ENCODE data around the gene GADL1.

GADL1 gene

GRCh38 chr3:30933478-30934207, 39.2 kb upstream of the GADL1 start:
- no peak for DNase-seq (ENCODE audit: low read depth, low spot score)
- H3K4me3 ChIP-seq (ENCODE audit: low read depth, low read length), result no peak overlapping the region
- no peak for TF ChIP-seq CTCF (IDR thresholded peaks at IDR 0.05; ENCODE audit: low read depth, low read length)
- in situ Hi-C loops (cut with HindIII; ENCODE audit: low sequenced_read_pairs), result no loop called here

GRCh38 chr3:30932513-30933098, 38.1 kb upstream of the GADL1 start:
- DNase-seq (ENCODE audit: low read depth, low spot score), result no peak
- TF ChIP-seq CTCF (IDR thresholded peaks at IDR 0.05; ENCODE audit: low read depth, low read length), result no peak
- in situ Hi-C loops (cut with HindIII; ENCODE audit: low sequenced_read_pairs), result no loop called here
- no peak overlapping the region for H3K4me3 ChIP-seq (ENCODE audit: low read depth, low read length)

- in situ Hi-C loops (cut with HindIII; ENCODE audit: low sequenced_read_pairs), result no loop called here
- DNase-seq (ENCODE audit: low read depth, low spot score), result no peak
- TF ChIP-seq CTCF (IDR thresholded peaks at IDR 0.05; ENCODE audit: low read depth, low read length), result no peak
- no peak overlapping the region for H3K4me3 ChIP-seq (ENCODE audit: low read depth, low read length)
Measured at GRCh38 chr3:30924763-30925162, 30.3 kb upstream of the GADL1 start.

GRCh38 chr3:30919564-30919963, 25.1 kb upstream of the GADL1 start:
- H3K4me3 ChIP-seq (ENCODE audit: low read depth, low read length), result no peak overlapping the region
- no peak for TF ChIP-seq CTCF (IDR thresholded peaks at IDR 0.05; ENCODE audit: low read depth, low read length)
- in situ Hi-C loops (cut with HindIII; ENCODE audit: low sequenced_read_pairs), result no loop called here
- DNase-seq (ENCODE audit: low read depth, low spot score), result no peak

- H3K4me3 ChIP-seq (ENCODE audit: low read depth, low read length), result no peak overlapping the region
- no peak for DNase-seq (ENCODE audit: low read depth, low spot score)
- no peak for TF ChIP-seq CTCF (IDR thresholded peaks at IDR 0.05; ENCODE audit: low read depth, low read length)
- in situ Hi-C loops (cut with HindIII; ENCODE audit: low sequenced_read_pairs), result no loop called here
Measured at GRCh38 chr3:30918761-30919160, 24.3 kb upstream of the GADL1 start.

GRCh38 chr3:30915782-30916181, 21.3 kb upstream of the GADL1 start:
- DNase-seq (ENCODE audit: low read depth, low spot score), result no peak
- no peak overlapping the region for H3K4me3 ChIP-seq (ENCODE audit: low read depth, low read length)
- in situ Hi-C loops (cut with HindIII; ENCODE audit: low sequenced_read_pairs), result no loop called here
- no peak for TF ChIP-seq CTCF (IDR thresholded peaks at IDR 0.05; ENCODE audit: low read depth, low read length)
